Measurements from ENCODE around the gene AP2A2.

- TF ChIP-seq POLR2A (IDR thresholded peaks at IDR 0.05) (no peak), CTCF (IDR thresholded peaks at IDR 0.05) (no peak)
Observed at GRCh38 chr11:996681-997080, 71.0 kb downstream of the AP2A2 start.

All from stomach (tissue), 4 donors.